ENCODE data around the gene RPS6KA2.

RPS6KA2 gene

DNA sequence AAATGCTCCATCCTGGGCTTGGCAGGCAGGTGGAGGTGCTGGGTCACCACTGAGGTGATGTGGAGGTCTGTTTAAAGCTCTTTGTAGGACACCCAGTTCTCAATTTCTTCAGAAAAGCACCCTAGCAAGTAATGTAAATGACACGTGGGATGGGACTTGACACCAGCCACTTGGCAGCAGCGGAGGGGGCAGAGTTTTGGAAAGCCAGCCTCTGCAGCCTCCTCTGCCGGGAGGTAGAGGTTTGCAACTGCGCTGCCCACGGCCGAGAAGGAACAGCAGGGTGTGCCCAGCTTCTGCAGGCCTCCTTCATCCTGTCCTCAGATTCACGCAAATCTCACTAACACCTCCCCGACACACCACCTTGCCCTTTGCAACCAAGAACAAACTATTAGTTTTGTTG is 117.9 kb downstream of the RPS6KA2 start:
- H3K27ac Mint-ChIP-seq = no peak overlapping the region
- H3K4me1 Mint-ChIP-seq (ENCODE audit: low read depth) = no peaks in the 10 kb centered on the region
- no peak overlapping the region for H3K4me3 Mint-ChIP-seq
- H3K9me3 Mint-ChIP-seq = no peaks in the 10 kb centered on the region
- H3K27me3 Mint-ChIP-seq (ENCODE audit: low read depth) = no peaks in the 10 kb centered on the region
- no peaks in the 10 kb centered on the region for H3K36me3 Mint-ChIP-seq (ENCODE audit: low read depth)

DNA sequence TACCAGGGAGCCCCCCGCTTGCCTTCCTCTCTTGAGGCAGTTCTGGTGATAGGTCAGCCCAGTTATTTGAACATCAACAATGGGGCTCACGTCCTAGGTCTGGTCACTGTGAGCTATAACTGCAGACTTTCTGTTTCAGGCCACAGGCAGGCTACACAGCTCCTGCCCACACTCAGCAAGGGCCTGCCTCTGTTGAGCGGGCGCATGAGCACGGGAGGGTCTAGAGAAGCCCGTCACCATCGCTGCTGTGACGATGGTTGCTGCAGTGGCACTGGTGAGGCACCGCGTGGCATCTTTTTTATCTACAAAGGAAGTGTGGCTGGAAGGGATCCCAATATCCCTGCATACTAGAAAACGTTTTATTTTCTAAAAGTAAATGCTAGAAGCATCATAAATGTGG is 118.3 kb downstream of the RPS6KA2 start:
- Mint-ChIP-seq H3K27me3 (ENCODE audit: low read depth) (no peaks in the 10 kb centered on the region), H3K4me3 (no peak overlapping the region), H3K36me3 (ENCODE audit: low read depth) (no peaks in the 10 kb centered on the region), H3K4me1 (ENCODE audit: low read depth) (no peaks in the 10 kb centered on the region), H3K27ac (no peak overlapping the region), H3K9me3 (no peaks in the 10 kb centered on the region)

DNA sequence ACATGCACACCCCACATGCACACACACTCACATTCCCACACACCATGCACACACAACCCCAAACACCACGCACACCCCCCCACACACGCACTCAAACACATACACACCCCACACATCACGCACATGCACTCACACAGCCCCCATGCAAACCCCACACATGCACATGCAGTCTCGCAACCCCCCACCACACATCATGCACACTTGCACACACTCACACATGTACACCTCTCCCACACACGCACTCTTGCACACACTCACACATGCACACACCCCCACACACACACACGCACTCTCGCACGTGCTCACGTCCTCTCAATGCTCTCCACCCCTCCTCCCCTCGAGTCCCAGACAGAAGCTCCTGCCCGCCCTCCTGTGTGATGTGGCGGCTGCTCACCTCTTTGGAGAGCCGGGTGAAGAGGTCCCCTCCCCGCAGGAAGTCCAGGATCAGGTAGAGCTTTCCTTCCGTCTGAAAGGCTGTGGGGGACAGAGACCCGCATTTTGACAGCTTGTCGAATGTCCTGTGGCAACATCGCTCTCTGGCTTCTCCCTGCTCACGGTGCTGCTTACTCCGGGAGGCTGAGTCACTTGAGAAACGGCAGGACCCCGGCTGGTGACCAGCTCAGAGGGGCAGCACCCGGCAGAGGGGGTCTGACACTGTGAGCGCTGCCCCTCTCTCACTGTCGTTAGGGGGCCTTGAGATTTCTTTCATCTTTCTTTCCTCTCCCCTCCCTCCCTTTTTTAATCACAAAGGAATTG is 119.1 kb downstream of the RPS6KA2 start:
- Mint-ChIP-seq H3K27ac (no peak overlapping the region), H3K36me3 (ENCODE audit: low read depth) (no peaks in the 10 kb centered on the region), H3K9me3 (no peaks in the 10 kb centered on the region), H3K4me1 (ENCODE audit: low read depth) (no peaks in the 10 kb centered on the region), H3K27me3 (ENCODE audit: low read depth) (no peaks in the 10 kb centered on the region), H3K4me3 (no peak overlapping the region)

DNA sequence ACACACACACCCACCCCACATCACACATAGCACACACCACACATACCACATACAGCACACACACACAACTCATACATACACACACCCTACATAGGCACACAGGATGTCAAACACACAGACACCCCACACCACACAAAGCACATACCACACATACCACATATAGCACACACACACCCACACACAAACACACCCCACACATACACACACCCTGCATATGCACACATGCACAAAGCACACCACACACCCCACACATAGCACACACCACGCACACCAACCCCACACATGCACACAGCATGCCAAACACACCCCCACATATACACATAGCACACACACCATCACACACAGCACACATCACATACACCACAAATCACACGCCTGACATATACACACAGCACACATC is 119.7 kb downstream of the RPS6KA2 start:
- Mint-ChIP-seq H3K27ac (no peak overlapping the region), H3K27me3 (ENCODE audit: low read depth) (no peaks in the 10 kb centered on the region), H3K4me3 (no peak overlapping the region), H3K9me3 (no peaks in the 10 kb centered on the region), H3K4me1 (ENCODE audit: low read depth) (no peaks in the 10 kb centered on the region), H3K36me3 (ENCODE audit: low read depth) (no peaks in the 10 kb centered on the region)

DNA sequence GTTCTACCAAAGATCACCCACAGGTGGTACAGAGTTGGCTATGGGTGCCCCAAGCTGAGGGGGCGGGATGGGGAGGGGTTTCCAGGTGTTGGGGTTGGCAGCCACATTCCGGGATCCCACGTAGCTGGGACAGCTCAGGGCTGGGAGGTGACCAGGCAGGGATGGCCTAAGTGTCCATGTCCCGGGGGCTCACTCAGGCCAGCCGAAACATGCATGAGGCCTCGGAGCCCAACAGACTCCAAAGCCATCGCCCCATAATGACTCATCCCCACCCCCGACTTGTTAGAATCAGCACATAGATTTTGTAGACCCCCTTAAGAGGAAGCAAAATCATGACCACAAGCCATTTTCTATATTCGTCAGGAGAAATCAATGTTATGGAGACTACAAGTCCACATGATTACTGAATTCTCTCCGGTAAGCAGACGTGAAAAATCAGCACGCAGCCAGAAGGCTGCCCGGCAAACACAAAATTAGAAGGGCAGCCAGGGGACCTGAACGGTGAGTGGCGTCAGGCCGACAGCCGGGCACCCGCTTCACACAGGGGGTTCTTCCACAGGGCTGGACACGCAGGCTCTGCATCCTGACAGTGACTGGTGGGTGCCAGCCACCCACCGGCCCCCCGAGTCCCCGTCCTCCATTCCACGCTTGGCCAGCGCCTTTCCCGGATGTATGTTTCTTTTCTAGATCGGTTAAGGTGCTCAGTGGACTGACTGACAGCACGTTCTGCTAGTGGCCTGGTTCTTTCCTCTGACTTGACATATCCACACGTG is 121.7 kb downstream of the RPS6KA2 start:
- Mint-ChIP-seq H3K36me3 (ENCODE audit: low read depth) (no peaks in the 10 kb centered on the region), H3K4me1 (ENCODE audit: low read depth) (no peaks in the 10 kb centered on the region), H3K27me3 (ENCODE audit: low read depth) (no peaks in the 10 kb centered on the region), H3K4me3 (no peak overlapping the region), H3K9me3 (no peaks in the 10 kb centered on the region), H3K27ac (no peak overlapping the region)

DNA sequence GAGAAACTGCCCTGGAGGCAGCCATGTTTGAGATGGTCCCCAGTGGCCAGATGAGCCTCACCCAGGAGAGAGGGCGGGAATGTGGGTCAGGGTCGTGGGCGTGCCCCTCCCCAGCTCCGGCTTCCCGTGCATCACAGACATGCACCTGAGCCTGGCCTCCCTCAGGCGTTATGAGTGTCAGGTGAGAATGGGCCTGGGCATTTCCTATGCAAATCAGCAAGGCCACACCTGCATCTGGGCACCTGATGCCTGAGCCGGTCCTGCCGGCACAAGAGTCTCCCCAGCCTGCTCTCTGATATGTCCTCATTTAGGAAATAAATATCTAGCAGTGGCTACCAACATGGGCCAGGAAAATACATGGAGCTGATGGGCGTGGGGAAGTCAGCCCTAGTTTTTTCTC is 123.0 kb downstream of the RPS6KA2 start:
- Mint-ChIP-seq H3K4me1 (ENCODE audit: low read depth) (peaks cover 2% of the 10 kb centered on the region), H3K27me3 (ENCODE audit: low read depth) (no peaks in the 10 kb centered on the region), H3K9me3 (no peaks in the 10 kb centered on the region), H3K27ac (no peak overlapping the region), H3K36me3 (ENCODE audit: low read depth) (no peaks in the 10 kb centered on the region), H3K4me3 (no peak overlapping the region)

DNA sequence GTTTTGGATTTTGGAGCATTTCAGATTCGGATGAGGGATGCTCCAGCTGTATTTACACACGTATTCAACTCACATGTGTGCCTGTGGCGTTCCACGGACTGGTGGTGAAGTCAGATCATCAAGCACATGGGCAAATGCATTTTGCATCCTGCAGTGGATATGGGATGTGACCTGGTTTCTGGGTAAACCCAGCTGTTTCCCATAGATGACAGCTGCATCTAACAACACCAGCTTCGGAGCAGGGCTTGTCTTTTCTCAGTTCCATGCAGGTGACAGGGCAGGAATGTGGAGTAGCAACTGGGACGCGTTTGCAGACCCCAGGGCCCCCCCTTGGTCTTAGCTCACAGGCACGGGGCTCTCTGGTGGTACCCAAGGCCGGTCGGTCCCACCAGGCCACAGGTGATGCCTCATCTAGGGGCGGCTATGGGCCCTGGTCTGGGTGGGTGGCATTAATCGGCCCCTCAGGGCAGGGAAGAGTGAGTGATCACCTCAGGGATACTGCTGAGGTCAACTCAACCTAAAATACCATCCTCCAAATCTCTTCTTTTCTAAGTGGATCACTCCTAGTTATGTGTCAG is 123.8 kb downstream of the RPS6KA2 start:
- Mint-ChIP-seq H3K4me3 (no peak overlapping the region), H3K4me1 (ENCODE audit: low read depth) (peaks cover 2% of the 10 kb centered on the region), H3K36me3 (ENCODE audit: low read depth) (no peaks in the 10 kb centered on the region), H3K27me3 (ENCODE audit: low read depth) (no peaks in the 10 kb centered on the region), H3K9me3 (no peaks in the 10 kb centered on the region), H3K27ac (no peak overlapping the region)

DNA sequence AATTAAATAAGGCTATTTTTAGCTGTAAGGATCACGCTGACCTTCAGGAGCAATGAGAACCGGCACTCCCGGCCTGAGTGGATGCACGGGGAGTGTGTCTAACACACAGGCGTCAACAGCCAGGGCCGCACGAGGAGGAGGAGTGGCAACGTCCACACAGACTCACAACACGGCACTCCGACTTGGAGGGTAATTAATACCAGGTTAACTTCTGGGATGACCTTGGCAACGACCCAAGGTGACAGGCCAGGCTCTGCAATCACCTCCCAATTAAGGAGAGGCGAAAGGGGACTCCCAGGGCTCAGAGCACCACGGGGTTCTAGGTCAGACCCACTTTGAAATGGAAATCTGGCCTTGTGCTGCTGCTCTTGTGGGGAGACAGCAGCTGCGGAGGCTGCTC is 124.6 kb downstream of the RPS6KA2 start:
- Mint-ChIP-seq H3K27ac (no peak overlapping the region), H3K4me3 (no peak overlapping the region), H3K9me3 (no peaks in the 10 kb centered on the region), H3K27me3 (ENCODE audit: low read depth) (no peaks in the 10 kb centered on the region), H3K4me1 (ENCODE audit: low read depth) (peaks cover 2% of the 10 kb centered on the region), H3K36me3 (ENCODE audit: low read depth) (no peaks in the 10 kb centered on the region)

DNA sequence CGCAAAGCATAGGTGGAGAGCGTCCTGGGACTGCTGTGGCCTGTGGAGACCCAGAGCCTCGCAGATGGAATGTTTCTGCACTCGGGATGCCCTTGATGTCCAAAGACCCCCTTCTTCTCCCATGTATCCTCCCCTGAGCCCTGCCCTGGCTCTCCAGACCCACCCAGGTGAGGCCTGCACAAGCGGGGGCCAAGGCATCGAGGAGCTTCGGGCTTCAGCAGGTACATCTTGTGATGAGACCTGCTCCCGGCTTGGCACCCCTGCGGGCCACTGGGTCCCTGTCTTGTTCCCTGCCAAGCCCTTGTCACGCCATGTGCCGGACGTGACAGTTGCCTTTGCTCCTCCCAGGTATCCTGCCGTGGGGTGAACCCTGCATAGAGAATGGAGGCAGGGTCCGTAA is 125.8 kb downstream of the RPS6KA2 start:
- Mint-ChIP-seq H3K27ac (no peak overlapping the region), H3K36me3 (ENCODE audit: low read depth) (no peaks in the 10 kb centered on the region), H3K27me3 (ENCODE audit: low read depth) (no peaks in the 10 kb centered on the region), H3K9me3 (no peaks in the 10 kb centered on the region), H3K4me1 (ENCODE audit: low read depth) (peaks cover 2% of the 10 kb centered on the region), H3K4me3 (no peak overlapping the region)

DNA sequence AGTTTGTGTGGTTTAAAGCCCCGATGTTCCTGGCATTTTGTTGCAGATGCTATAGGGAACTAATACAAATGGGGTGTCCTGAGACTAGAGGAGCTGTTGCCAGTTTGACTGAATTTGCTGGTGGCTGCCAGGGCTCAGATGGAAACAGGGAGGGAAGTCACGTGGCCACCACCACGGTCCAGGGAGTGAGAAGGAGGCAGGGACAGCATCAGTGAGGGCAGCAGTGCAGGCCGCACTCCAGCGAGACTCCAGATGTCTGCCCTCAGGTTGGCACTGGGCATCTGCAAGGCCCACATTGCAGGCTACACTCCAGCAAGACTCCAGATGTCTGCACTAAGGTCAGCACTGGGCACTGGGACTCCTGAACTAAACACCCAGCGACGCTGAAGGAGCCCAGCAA is 126.8 kb downstream of the RPS6KA2 start:
- Mint-ChIP-seq H3K27ac (no peak overlapping the region), H3K27me3 (ENCODE audit: low read depth) (no peaks in the 10 kb centered on the region), H3K4me3 (no peak overlapping the region)

DNA sequence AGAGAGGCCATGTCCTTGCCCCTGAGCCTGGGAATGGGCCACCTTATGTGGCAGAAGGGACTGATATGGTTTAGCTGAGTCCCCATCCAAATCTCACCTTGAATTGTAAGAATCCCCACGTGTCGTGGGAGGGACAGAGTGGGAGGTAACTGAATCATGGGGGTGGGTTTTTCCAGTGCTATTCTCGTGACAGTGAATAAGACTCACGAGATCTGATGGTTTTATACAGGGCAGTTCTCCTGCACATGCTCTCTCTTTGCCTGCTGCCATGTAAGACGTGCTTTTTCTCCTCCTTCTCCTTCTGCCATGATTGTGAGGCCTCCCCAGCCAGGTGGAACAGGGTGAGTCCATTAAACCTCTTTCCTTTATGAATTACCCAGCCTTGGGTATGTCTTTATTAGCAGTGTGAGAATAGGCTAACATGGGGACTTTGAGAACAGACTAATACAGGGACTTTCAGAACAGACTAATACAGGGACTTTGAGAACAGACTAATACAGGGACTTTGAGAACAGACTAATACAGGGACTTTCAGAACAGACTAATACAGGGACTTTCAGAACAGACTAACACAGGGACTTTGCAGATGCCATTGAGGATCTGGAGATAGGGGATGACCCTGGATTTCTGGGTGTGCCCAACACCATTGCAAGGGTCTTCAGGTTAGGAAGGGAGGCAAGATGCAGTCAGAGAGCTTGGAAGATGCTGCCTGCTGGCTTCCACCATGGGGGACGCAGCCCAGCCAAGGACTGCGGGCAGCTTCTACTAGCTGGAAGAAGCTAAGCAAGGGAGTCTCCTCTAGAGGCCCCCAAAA is 127.5 kb downstream of the RPS6KA2 start:
- Mint-ChIP-seq H3K27ac (no peak overlapping the region), H3K4me1 (ENCODE audit: low read depth) (peaks cover 2% of the 10 kb centered on the region), H3K36me3 (ENCODE audit: low read depth) (no peaks in the 10 kb centered on the region), H3K4me3 (no peak overlapping the region), H3K9me3 (no peaks in the 10 kb centered on the region), H3K27me3 (ENCODE audit: low read depth) (no peaks in the 10 kb centered on the region)

More for the DNA sequence above, 126.8 kb downstream of the RPS6KA2 start:
- peaks cover 2% of the 10 kb centered on the region for H3K4me1 Mint-ChIP-seq (ENCODE audit: low read depth)
- H3K36me3 Mint-ChIP-seq (ENCODE audit: low read depth) = no peaks in the 10 kb centered on the region
- no peaks in the 10 kb centered on the region for H3K9me3 Mint-ChIP-seq

DNA sequence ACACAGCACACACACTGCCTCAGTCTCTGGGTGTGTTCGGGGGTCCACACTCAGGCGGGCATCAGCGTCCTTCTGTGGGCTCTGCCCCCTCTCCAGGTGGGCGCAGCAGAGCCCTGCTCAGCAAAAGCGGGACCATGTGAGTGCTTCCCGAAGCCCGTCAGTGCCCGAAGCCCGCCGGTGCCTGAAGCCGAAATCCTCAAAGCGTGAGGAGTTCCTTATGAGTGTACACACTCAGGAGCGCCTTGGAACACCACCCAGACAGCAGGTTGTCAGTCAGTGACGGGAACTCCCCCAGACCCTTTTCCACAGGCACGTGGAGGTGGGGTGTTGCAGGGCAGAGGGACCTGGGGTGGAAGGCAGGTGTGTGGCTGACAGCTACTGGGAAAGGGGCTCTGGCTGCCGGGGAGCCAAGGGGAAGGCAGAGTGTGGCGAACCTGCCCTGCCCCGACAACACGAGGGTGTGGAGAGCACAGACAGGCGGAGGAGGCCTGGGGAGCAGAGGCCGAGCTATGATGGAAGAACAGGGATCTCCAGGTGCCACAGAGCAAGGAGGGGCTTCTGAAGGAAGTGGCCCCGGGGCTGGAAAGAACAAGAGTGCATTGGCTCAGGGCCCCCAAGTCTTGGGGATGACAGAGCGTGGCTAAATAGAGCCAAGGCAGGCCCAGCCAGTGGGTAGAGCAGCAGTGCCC is 128.2 kb downstream of the RPS6KA2 start:
- Mint-ChIP-seq H3K27me3 (ENCODE audit: low read depth) (no peaks in the 10 kb centered on the region), H3K4me3 (no peak overlapping the region), H3K9me3 (no peaks in the 10 kb centered on the region), H3K4me1 (ENCODE audit: low read depth) (peaks cover 2% of the 10 kb centered on the region), H3K36me3 (ENCODE audit: low read depth) (no peaks in the 10 kb centered on the region), H3K27ac (no peak overlapping the region)

DNA sequence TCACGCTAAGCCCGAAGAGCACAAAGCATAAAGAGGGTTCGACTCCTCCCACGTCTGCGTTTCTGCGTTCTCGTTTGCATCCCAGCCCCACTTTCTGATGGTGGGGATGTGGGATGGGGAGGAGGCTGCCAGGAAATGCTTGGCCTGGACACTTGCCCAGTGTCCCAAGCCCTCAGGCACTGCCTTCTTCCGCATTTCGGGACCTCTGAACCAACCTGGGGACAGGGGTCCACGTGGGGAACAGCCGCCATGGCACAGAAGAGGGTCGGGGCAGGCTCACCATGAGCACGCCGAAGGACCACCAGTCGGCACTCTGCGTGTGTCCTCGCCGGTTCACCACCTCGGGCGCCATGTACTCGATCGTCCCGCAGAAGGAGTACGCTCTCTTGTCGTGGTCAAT is 128.8 kb downstream of the RPS6KA2 start:
- Mint-ChIP-seq H3K4me1 (ENCODE audit: low read depth) (peaks cover 2% of the 10 kb centered on the region), H3K27me3 (ENCODE audit: low read depth) (no peaks in the 10 kb centered on the region), H3K4me3 (no peak overlapping the region), H3K9me3 (no peaks in the 10 kb centered on the region), H3K36me3 (ENCODE audit: low read depth) (no peaks in the 10 kb centered on the region), H3K27ac (no peak overlapping the region)
